K562 (cell line): ENCODE measurements around the gene UTP25. TPM values are rescaled to one million over a fixed set of nuclear protein-coding genes. Genes with fewer than 3 reads are reported as not detected.

ENCODE experiments used
- DEAF1 ChIP-seq: fragments of 450-650 bp; formaldehyde crosslinking; IDR thresholded peaks from 2 replicates; pipeline ENCODE4 v1.4.0; 2020; ENCODE audit warnings: mild to moderate bottlenecking, moderate library complexity
- ETS2 ChIP-seq: IDR thresholded peaks from 2 replicates; pipeline ENCODE4 v1.6.1; 2016; ENCODE audit warnings: borderline replicate concordance, missing genetic modification characterization, mild to moderate bottlenecking, moderate library complexity, missing compliant biosample characterization; ENCODE audit not compliant: poor library complexity, severe bottlenecking
- GTF2B ChIP-seq: IDR thresholded peaks from 2 replicates; pipeline ENCODE4 v1.6.1; 2011; ENCODE audit not compliant: insufficient read length; ENCODE audit errors: extremely low read depth
- HMGN3 ChIP-seq: IDR thresholded peaks from 2 replicates; pipeline ENCODE4 v1.6.1; 2011; ENCODE audit warnings: borderline replicate concordance, low read depth, mild to moderate bottlenecking, mixed read lengths, low read length; ENCODE audit not compliant: insufficient read length; ENCODE audit errors: extremely low read depth
- MAX ChIP-seq: sonication (generic); formaldehyde crosslinking; IDR thresholded peaks from 2 replicates; pipeline ENCODE4 v1.9.0; 2022; ENCODE audit warnings: mild to moderate bottlenecking, missing genetic modification reagents
- MEF2A ChIP-seq: IDR thresholded peaks from 2 replicates; pipeline ENCODE4 v1.6.1; 2011; ENCODE audit warnings: low read depth, mild to moderate bottlenecking, low read length, moderate library complexity; ENCODE audit not compliant: control insufficient read depth
- NKRF ChIP-seq: fragments of 450-650 bp; IDR thresholded peaks from 2 replicates; pipeline ENCODE4 v1.6.1; 2016; ENCODE audit warnings: borderline replicate concordance
- TAL1 ChIP-seq: fragments of 450-650 bp; IDR thresholded peaks from 2 replicates; pipeline ENCODE4 v1.6.1; 2016; ENCODE audit warnings: mild to moderate bottlenecking
- THRA ChIP-seq: fragments of 450-650 bp; IDR thresholded peaks from 2 replicates; pipeline ENCODE4 v1.6.1; 2017; ENCODE audit warnings: mild to moderate bottlenecking, moderate library complexity
- ZFP36 ChIP-seq: fragments of 150-350 bp; IDR thresholded peaks from 2 replicates; pipeline ENCODE4 v1.6.1; 2018; ENCODE audit warnings: low read length, low read depth; ENCODE audit not compliant: partially characterized antibody
- polyA plus RNA-seq, 8 experiments: library from polyadenylated mRNA; depleted of rRNA in 4 of 8; stranded (reverse) in 5 of 8; unstranded in 3 of 8; fragments of >200 nt; fragmentation: Nextera tagmentation in 2 of 8; fragmentation: Illumina TruSeq in 1 of 8; extraction: Ambion mirVana in 2 of 8; extraction: Trizol in 1 of 8; gene quantifications; 2 replicates each; pipeline versions ENCODE4 v1.2.1 to v1.2.3, GENCODE V29; 2011 to 2014; ENCODE audit warnings: inconsistent platforms in 1 of 8, missing spikeins in 1 of 8
- total RNA-seq, 7 experiments: library from RNA; depleted of rRNA in 6 of 7; stranded (reverse); fragments of >200 nt in 6 of 7; fragmentation: Illumina TruSeq in 2 of 7; extraction: Trizol in 2 of 7; gene quantifications; 2 replicates each; pipeline versions ENCODE4 v1.2.1 to v1.2.3, GENCODE V29; 2011 to 2021; ENCODE audit warnings: low replicate concordance in 1 of 7

Gene UTP25
- total and polyA plus RNA-seq, 9 of the 15 experiments (the other 6 are each of a cell fraction or from before 2014, with no cell fraction given), result 5.7 to 17.6 (median 12.0) TPM

- no peak for TF ChIP-seq GTF2B
- no peak for TF ChIP-seq MAX (CRISPR knock-in tag)
- TF ChIP-seq DEAF1 (CRISPR knock-in tag), result no peak
- no peak for TF ChIP-seq ZFP36
- no peak for TF ChIP-seq NKRF
- TF ChIP-seq HMGN3, result no peak
- no peak for TF ChIP-seq ETS2 (tag)
- no peak for TF ChIP-seq TAL1
- no peak for TF ChIP-seq MEF2A
- TF ChIP-seq THRA, result no peak
These were observed 12.2 kb downstream of the UTP25 start (continued) for GRCh38 chr1:209839875-209840546.
